Testis (tissue), 2 donors: ENCODE measurements around the gene LHX5.

Experiments used
- CTCF ChIP-seq, 3 experiments: fragments of 450-650 bp in 2 of 3; fragments of 200-600 bp in 1 of 3; sonication (generic) in 1 of 3; IDR thresholded peaks; one replicate each; pipeline ENCODE4 v1.5.1; 2016 to 2019; ENCODE audit warnings: antibody characterized with exemption in 3 of 3, mild to moderate bottlenecking in 2 of 3, moderate library complexity in 1 of 3
- POLR2A ChIP-seq: fragments of 450-650 bp; IDR thresholded peaks from one replicate; pipeline ENCODE4 v1.6.1; 2017; ENCODE audit warnings: antibody characterized with exemption, mild to moderate bottlenecking, moderate library complexity

DNA sequence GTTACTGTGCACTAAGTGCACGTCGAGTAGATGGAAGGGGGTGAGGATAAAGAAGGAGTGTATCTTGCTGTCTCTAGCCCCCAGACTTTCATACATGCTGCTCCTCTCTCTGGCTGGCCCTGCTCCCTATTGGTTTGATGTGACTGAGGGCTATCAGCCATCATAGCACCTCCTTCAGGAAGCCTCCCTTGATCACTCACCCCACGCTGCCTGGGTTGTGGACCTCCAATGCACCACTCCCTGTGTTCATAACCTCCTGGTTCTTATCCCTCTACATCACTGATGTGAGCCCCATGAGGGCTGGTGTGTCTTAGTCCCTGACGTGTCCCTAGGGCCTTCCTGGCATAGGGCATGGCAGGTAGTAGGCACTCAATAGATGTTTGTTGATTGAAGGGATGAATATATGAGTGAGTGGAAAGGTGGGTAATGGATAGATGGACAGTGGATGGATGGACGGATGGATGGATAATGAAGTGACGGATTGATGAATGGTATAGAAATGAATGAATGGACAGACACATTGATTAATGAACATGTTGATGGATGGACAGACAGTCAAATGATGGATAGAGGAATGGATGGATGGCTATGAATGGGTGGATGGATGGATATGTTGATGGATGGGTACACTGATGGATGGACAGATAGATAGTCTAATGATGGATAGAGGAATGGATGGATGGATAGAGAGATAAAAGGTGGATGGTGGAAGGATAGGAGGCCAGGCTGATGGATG, 34.5 kb downstream of the LHX5 start:
- TF ChIP-seq POLR2A = no peak
- no peak for TF ChIP-seq CTCF (IDR thresholded peaks at IDR 0.05)
